ENCODE data around the gene SUOX. TPM values are rescaled to one million over a fixed set of nuclear protein-coding genes. Genes with fewer than 3 reads are reported as not detected.
A peak's percentile ranks its signal among the peaks of the same experiment; 100 is the strongest.

Gene SUOX
- polyA plus RNA-seq, 1 donor from 2014 or later, result 13.1 TPM

- H3K79me2 ChIP-seq (replicated peaks; ENCODE audit: insufficient read depth, low read length), result peaks cover 4% of the 10 kb centered on the region
- H3F3A ChIP-seq (ENCODE audit: insufficient read depth, low read length, poor library complexity, severe bottlenecking), result no peaks in the 10 kb centered on the region
- no peak overlapping the region for H3K4me2 ChIP-seq (ENCODE audit: low read length)
- H3K36me3 ChIP-seq (ENCODE audit: insufficient read depth, low read length), result peaks cover 11% of the 10 kb centered on the region
- no peaks in the 10 kb centered on the region for H4K20me1 ChIP-seq (ENCODE audit: insufficient read depth)
- no peak overlapping the region for H3K4me3 ChIP-seq (ENCODE audit: low read length)
- no peaks in the 10 kb centered on the region for H3K9me3 ChIP-seq (ENCODE audit: low read length)
- H3K27me3 ChIP-seq (ENCODE audit: insufficient read depth, low read depth, low read length), result no peaks in the 10 kb centered on the region
- no peak overlapping the region for H3K27ac ChIP-seq (ENCODE audit: low read length)
- no peak overlapping the region for H3K9ac ChIP-seq (ENCODE audit: low read length)
- TF ChIP-seq CTCF (IDR thresholded peaks at IDR 0.05; ENCODE audit: poor library complexity, severe bottlenecking) (peak; percentile 64), EZH2 (IDR thresholded peaks at IDR 0.05; ENCODE audit: borderline replicate concordance, insufficient read depth, low read length, poor library complexity, severe bottlenecking) (no peak), POLR2AphosphoS5 (IDR thresholded peaks at IDR 0.05) (no peak), TAF1 (IDR thresholded peaks at IDR 0.05; ENCODE audit: low read depth) (no peak), RAD21 (conservative IDR thresholded peaks at IDR 0.05) (peak; percentile 63), EP300 (conservative IDR thresholded peaks at IDR 0.05; ENCODE audit: poor library complexity, severe bottlenecking) (no peak), REST (IDR thresholded peaks at IDR 0.05; ENCODE audit: borderline replicate concordance) (no peak), SMC3 (conservative IDR thresholded peaks at IDR 0.05; ENCODE audit: poor library complexity) (peak; percentile 75)
- no peak overlapping the region for H2AFZ ChIP-seq (ENCODE audit: low read depth, low read length)
- H3K9me2 ChIP-seq (ENCODE audit: insufficient read depth, low read length), result no peaks in the 10 kb centered on the region
Measured at GRCh38 chr12:56029666-56030293, 32.7 kb downstream of the SUOX start.

- no peak overlapping the region for H3K4me3 ChIP-seq (ENCODE audit: low read length)
- no peak overlapping the region for H3K9ac ChIP-seq (ENCODE audit: low read length)
- H4K20me1 ChIP-seq (ENCODE audit: insufficient read depth), result no peaks in the 10 kb centered on the region
- H3K9me2 ChIP-seq (ENCODE audit: insufficient read depth, low read length), result no peaks in the 10 kb centered on the region
- no peaks in the 10 kb centered on the region for H3K9me3 ChIP-seq (ENCODE audit: low read length)
- H3K36me3 ChIP-seq (ENCODE audit: insufficient read depth, low read length), result peaks cover 11% of the 10 kb centered on the region
- no peaks in the 10 kb centered on the region for H3K79me2 ChIP-seq (replicated peaks; ENCODE audit: insufficient read depth, low read length)
- TF ChIP-seq EP300 (conservative IDR thresholded peaks at IDR 0.05; ENCODE audit: poor library complexity, severe bottlenecking) (no peak), TAF1 (IDR thresholded peaks at IDR 0.05; ENCODE audit: low read depth) (no peak), SMC3 (conservative IDR thresholded peaks at IDR 0.05; ENCODE audit: poor library complexity) (no peak), MXI1 (conservative IDR thresholded peaks at IDR 0.05; ENCODE audit: poor library complexity, severe bottlenecking) (no peak), RAD21 (conservative IDR thresholded peaks at IDR 0.05) (no peak), CTCF (IDR thresholded peaks at IDR 0.05; ENCODE audit: poor library complexity, severe bottlenecking) (no peak), EZH2 (IDR thresholded peaks at IDR 0.05; ENCODE audit: borderline replicate concordance, insufficient read depth, low read length, poor library complexity, severe bottlenecking) (no peak), POLR2AphosphoS5 (IDR thresholded peaks at IDR 0.05) (no peak), REST (IDR thresholded peaks at IDR 0.05; ENCODE audit: borderline replicate concordance) (no peak)
- no peak overlapping the region for H3K27ac ChIP-seq (ENCODE audit: low read length)
- H3F3A ChIP-seq (ENCODE audit: insufficient read depth, low read length, poor library complexity, severe bottlenecking), result no peaks in the 10 kb centered on the region
- no peaks in the 10 kb centered on the region for H3K27me3 ChIP-seq (ENCODE audit: insufficient read depth, low read depth, low read length)
- H2AFZ ChIP-seq (ENCODE audit: low read depth, low read length), result no peak overlapping the region
- H3K4me2 ChIP-seq (ENCODE audit: low read length), result no peak overlapping the region
Measured at GRCh38 chr12:56031987-56032386, 34.9 kb downstream of the SUOX start.
